Peyer's patch (tissue), 4 donors: ENCODE data around the gene CHADL. TPM values are rescaled to one million over a fixed set of nuclear protein-coding genes. Genes with fewer than 3 reads are reported as not detected.

ENCODE experiments used
- DNase-seq, 3 donors: peaks; one replicate each; pipeline ENCODE4 v3.0.0-alpha.2; 2017 to 2019
- H3K27ac ChIP-seq, 4 donors: fragments of 200-600 bp; sonication (generic); one replicate each; pipeline ENCODE4 v1.5.1; 2016 to 2019
- H3K27me3 ChIP-seq, 2 donors: fragments of 200-600 bp; sonication (generic); one replicate each; pipeline ENCODE4 v1.5.1; 2019
- H3K36me3 ChIP-seq, 3 donors: fragments of 200-600 bp; sonication (generic); one replicate each; pipeline ENCODE4 v1.5.1; 2016 to 2019
- H3K4me1 ChIP-seq, 4 donors: fragments of 200-600 bp; sonication (generic); one replicate each; pipeline ENCODE4 v1.5.1; 2016 to 2019
- H3K4me3 ChIP-seq, 4 donors: fragments of 200-600 bp; sonication (generic); 1 replicate in 3 of 4; 2 replicates in 1 of 4; pipeline ENCODE4 v1.5.1; 2016 to 2019; ENCODE audit warnings: mild to moderate bottlenecking in 1 of 4
- H3K9me3 ChIP-seq, 4 donors: fragments of 200-600 bp; sonication (generic); one replicate each; pipeline ENCODE4 v1.5.1; 2016 to 2019; ENCODE audit warnings: mild to moderate bottlenecking in 1 of 4
- POLR2A ChIP-seq, 2 donors: fragments of 450-650 bp; IDR thresholded peaks; one replicate each; pipeline ENCODE4 v1.5.1; 2017; ENCODE audit warnings: antibody characterized with exemption in 2 of 2, mild to moderate bottlenecking in 2 of 2, moderate library complexity in 2 of 2
- total RNA-seq, 4 donors: library from RNA; depleted of rRNA; stranded (reverse); fragments of >200 nt; gene quantifications; one replicate each; pipeline ENCODE4 v1.1.0, GENCODE V29; 2016
- TF ChIP-seq, protein P1 (sequence below), 6 experiments: fragments of 450-650 bp in 4 of 6; fragments of 200-600 bp in 2 of 6; sonication (generic) in 1 of 6; IDR thresholded peaks; one replicate each; pipeline ENCODE4 v1.5.1; 2017 to 2019; ENCODE audit warnings: antibody characterized with exemption in 6 of 6, mild to moderate bottlenecking in 3 of 6, moderate library complexity in 1 of 6

The CHADL gene
- total RNA-seq, 4 donors from 2014 or later: 0.80 to 5.3 (median 2.3) TPM; not detected in 1

GRCh38 chr22:41256254-41257253 lies 15.8 kb upstream of the CHADL start:
- no peaks in the 10 kb centered on the region for H3K4me1 ChIP-seq
- TF ChIP-seq, protein P1, sequence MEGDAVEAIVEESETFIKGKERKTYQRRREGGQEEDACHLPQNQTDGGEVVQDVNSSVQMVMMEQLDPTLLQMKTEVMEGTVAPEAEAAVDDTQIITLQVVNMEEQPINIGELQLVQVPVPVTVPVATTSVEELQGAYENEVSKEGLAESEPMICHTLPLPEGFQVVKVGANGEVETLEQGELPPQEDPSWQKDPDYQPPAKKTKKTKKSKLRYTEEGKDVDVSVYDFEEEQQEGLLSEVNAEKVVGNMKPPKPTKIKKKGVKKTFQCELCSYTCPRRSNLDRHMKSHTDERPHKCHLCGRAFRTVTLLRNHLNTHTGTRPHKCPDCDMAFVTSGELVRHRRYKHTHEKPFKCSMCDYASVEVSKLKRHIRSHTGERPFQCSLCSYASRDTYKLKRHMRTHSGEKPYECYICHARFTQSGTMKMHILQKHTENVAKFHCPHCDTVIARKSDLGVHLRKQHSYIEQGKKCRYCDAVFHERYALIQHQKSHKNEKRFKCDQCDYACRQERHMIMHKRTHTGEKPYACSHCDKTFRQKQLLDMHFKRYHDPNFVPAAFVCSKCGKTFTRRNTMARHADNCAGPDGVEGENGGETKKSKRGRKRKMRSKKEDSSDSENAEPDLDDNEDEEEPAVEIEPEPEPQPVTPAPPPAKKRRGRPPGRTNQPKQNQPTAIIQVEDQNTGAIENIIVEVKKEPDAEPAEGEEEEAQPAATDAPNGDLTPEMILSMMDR (IDR thresholded peaks at IDR 0.05): no peak
- TF ChIP-seq POLR2A (IDR thresholded peaks at IDR 0.05): no peak
- DNase-seq: no peak
- H3K4me3 ChIP-seq: no peak overlapping the region
- H3K27ac ChIP-seq: no peak overlapping the region
- no peaks in the 10 kb centered on the region for H3K9me3 ChIP-seq
- H3K27me3 ChIP-seq: no peaks in the 10 kb centered on the region
- H3K36me3 ChIP-seq: peaks cover 0 to 97% (median 0%) of the 10 kb centered on the region in 3 donors

GRCh38 chr22:41254230-41254629 lies 13.5 kb upstream of the CHADL start:
- H3K36me3 ChIP-seq: peaks cover 0 to 98% (median 0%) of the 10 kb centered on the region in 3 donors
- H3K27ac ChIP-seq: no peak overlapping the region
- no peaks in the 10 kb centered on the region for H3K9me3 ChIP-seq
- DNase-seq: no peak
- no peaks in the 10 kb centered on the region for H3K27me3 ChIP-seq
- no peak for TF ChIP-seq POLR2A (IDR thresholded peaks at IDR 0.05)
- TF ChIP-seq, protein P1 (IDR thresholded peaks at IDR 0.05): no peak
- no peaks in the 10 kb centered on the region for H3K4me1 ChIP-seq
- H3K4me3 ChIP-seq: no peak overlapping the region

GRCh38 chr22:41252365-41252764 lies 11.6 kb upstream of the CHADL start:
- no peaks in the 10 kb centered on the region for H3K4me1 ChIP-seq
- no peak for DNase-seq
- H3K4me3 ChIP-seq: no peak overlapping the region
- TF ChIP-seq, protein P1 (IDR thresholded peaks at IDR 0.05): no peak
- TF ChIP-seq POLR2A (IDR thresholded peaks at IDR 0.05): no peak
- H3K36me3 ChIP-seq: peaks cover 0 to 100% (median 0%) of the 10 kb centered on the region in 3 donors
- H3K27ac ChIP-seq: no peak overlapping the region
- no peaks in the 10 kb centered on the region for H3K27me3 ChIP-seq
- no peaks in the 10 kb centered on the region for H3K9me3 ChIP-seq

DNA sequence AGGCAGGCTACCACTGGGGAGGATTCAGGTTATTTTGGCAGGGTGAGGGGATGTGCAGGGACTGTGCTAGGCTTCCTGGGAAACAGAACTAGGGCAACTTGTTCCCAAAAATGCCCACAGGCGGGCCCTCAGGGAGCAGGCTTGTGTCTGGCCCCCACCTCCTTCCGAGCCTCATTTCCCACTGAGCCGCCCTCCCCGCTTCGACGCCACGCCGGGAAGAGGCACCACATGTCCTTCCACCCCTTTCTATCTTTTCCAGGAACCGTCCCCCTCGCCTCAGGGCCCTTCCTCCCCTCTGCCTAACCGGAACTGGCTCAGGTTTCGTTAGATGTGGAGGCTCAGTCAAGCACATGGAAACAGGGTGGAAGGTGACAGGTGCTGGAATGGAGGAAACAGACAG lies 9.4 kb upstream of the CHADL start:
- H3K36me3 ChIP-seq: peaks cover 0 to 98% (median 0%) of the 10 kb centered on the region in 3 donors
- H3K4me3 ChIP-seq: no peak overlapping the region
- no peaks in the 10 kb centered on the region for H3K9me3 ChIP-seq
- TF ChIP-seq, protein P1 (IDR thresholded peaks at IDR 0.05): no peak
- TF ChIP-seq POLR2A (IDR thresholded peaks at IDR 0.05): no peak
- no peaks in the 10 kb centered on the region for H3K4me1 ChIP-seq
- no peak overlapping the region for H3K27ac ChIP-seq
- no peak for DNase-seq
- H3K27me3 ChIP-seq: no peaks in the 10 kb centered on the region

GRCh38 chr22:41249442-41249841 lies 8.7 kb upstream of the CHADL start:
- no peaks in the 10 kb centered on the region for H3K9me3 ChIP-seq
- H3K4me1 ChIP-seq: no peaks in the 10 kb centered on the region
- peaks cover 0 to 91% (median 0%) of the 10 kb centered on the region in 3 donors for H3K36me3 ChIP-seq
- no peaks in the 10 kb centered on the region for H3K27me3 ChIP-seq
- no peak for DNase-seq
- H3K27ac ChIP-seq: no peak overlapping the region
- no peak overlapping the region for H3K4me3 ChIP-seq
- TF ChIP-seq, protein P1 (IDR thresholded peaks at IDR 0.05): no peak
- no peak for TF ChIP-seq POLR2A (IDR thresholded peaks at IDR 0.05)
